ENCODE results near the gene MKKS. TPM values are rescaled to one million over a fixed set of nuclear protein-coding genes. Genes with fewer than 3 reads are reported as not detected.

Gene MKKS
- total and polyA plus RNA-seq, 7 experiments from 2014 or later = 4.5 to 38.6 (median 15.5) TPM

DNA sequence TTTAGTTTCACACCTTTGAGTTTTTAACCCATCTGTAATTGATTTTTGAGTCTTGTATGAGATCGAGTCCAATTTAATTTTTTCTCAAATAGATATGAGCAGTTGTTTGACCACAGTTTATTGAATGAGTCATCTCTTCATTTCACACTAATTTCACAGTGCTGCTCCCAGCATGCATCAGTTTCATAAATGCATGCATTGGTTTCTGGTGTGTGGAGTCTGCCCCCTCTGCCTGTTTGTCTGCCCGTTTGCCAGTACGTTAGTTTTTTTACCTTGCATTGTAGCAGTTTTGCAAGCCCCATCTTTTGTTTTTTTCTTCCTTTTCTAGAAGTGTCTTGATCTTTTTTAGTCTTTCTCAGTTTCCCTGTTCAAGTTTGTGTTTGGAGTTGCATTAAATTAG, 13.0 kb upstream of the MKKS start:
- H3K27ac Mint-ChIP-seq = peak overlapping the region in 7 of 9 donors; percentile 9 to 74 (median 57)
- peaks cover 14 to 34% (median 25%) of the 10 kb centered on the region in 7 donors for H3K4me1 Mint-ChIP-seq
- peak overlapping the region in 9 of 10 donors; percentile 4 to 74 (median 62) for H3K4me3 Mint-ChIP-seq
- Histone ChIP-seq H3K27me3 (ENCODE audit: control insufficient read depth in 2 of 2, insufficient read depth in 2 of 2, low read length in 2 of 2) (no peaks in the 10 kb centered on the region), H3K36me3 (ENCODE audit: control insufficient read depth in 2 of 3, insufficient read depth in 3 of 3, low read length in 3 of 3) (no peaks in the 10 kb centered on the region), H3K9me3 (ENCODE audit: control insufficient read depth in 2 of 3, low read length in 3 of 3) (no peaks in the 10 kb centered on the region), H3K27ac (ENCODE audit: low read depth, low read length) (no peak overlapping the region), H3K4me3 (ENCODE audit: low read length) (no peak overlapping the region), H3K4me1 (ENCODE audit: control insufficient read depth in 2 of 2, insufficient read depth in 2 of 2, low read length in 2 of 2) (no peaks in the 10 kb centered on the region)
- CTCF ChIA-PET = no interaction called here
- peak in 2 of 9 donors; percentile 23 to 30 for DNase-seq
- POLR2A ChIA-PET = no interaction called here
- peaks cover 0 to 13% (median 3%) of the 10 kb centered on the region in 5 donors for H3K36me3 Mint-ChIP-seq
- no peaks in the 10 kb centered on the region for H3K9me3 Mint-ChIP-seq
- intact Hi-C loops (cut with micrococcal nuclease) = loop anchor here (1.0 kb wide), 2 partner anchors 12 to 13 kb away; partner anchors contain the start of genes MKKS (in 1 of the 2) and SLX4IP (in 1 of the 2)
- peak; percentile 92 for ATAC-seq
- no peaks in the 10 kb centered on the region for H3K27me3 Mint-ChIP-seq

DNA sequence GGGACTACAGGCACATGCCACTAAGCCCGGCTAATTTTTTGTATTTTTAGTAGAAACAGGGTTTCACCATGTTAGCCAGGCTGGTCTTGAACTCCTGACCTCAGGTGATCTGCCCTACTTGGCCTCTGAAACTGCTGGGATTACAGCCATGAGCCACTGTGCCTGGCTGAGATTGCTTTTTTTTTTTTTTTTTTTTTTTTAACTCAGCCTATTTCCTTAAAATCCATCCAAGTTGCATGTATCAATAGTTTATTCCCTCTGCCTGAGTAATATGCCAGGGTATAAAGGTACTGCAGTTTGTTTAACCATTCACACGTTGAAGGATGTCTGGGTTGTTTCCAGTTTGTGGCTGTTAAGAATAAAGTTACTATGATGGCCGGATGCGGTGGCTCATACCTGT, 11.7 kb upstream of the MKKS start:
- Mint-ChIP-seq H3K4me1 (peaks cover 14 to 34% (median 24%) of the 10 kb centered on the region in 7 donors), H3K36me3 (peaks cover 0 to 13% (median 3%) of the 10 kb centered on the region in 5 donors), H3K27me3 (no peaks in the 10 kb centered on the region), H3K27ac (no peak overlapping the region), H3K4me3 (no peak overlapping the region), H3K9me3 (no peaks in the 10 kb centered on the region)
- CTCF ChIA-PET = no interaction called here
- DNase-seq (no peak), ATAC-seq (no peak)
- Histone ChIP-seq H3K9me3 (ENCODE audit: control insufficient read depth in 2 of 3, low read length in 3 of 3) (no peaks in the 10 kb centered on the region), H3K27me3 (ENCODE audit: control insufficient read depth in 2 of 2, insufficient read depth in 2 of 2, low read length in 2 of 2) (no peaks in the 10 kb centered on the region), H3K27ac (ENCODE audit: low read depth, low read length) (no peak overlapping the region), H3K4me1 (ENCODE audit: control insufficient read depth in 2 of 2, insufficient read depth in 2 of 2, low read length in 2 of 2) (no peaks in the 10 kb centered on the region), H3K4me3 (ENCODE audit: low read length) (no peak overlapping the region), H3K36me3 (ENCODE audit: control insufficient read depth in 2 of 3, insufficient read depth in 3 of 3, low read length in 3 of 3) (no peaks in the 10 kb centered on the region)
- intact Hi-C loops (cut with micrococcal nuclease) = no loop called here
- POLR2A ChIA-PET = no interaction called here

DNA sequence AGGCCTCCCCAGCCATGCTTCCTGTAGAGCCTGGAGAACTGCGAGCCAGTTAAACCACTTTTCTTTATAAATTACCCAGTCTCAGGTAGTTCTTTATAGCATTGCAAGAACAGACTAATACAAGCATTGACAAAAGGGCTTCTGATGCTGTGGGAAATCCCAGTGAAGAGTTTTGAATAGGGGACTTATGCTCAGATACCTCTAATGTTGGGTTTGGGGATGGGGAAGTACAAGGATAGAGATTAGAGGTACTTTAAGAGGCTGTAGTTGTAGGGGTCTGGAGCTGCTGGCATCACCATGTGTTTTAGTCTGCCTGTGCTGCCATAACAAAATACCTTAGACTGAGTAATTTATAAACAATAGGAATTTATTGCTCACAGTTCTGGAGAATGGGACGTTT, 9.9 kb upstream of the MKKS start:
- no peak for ATAC-seq
- H3K9me3 Mint-ChIP-seq = no peaks in the 10 kb centered on the region

DNA sequence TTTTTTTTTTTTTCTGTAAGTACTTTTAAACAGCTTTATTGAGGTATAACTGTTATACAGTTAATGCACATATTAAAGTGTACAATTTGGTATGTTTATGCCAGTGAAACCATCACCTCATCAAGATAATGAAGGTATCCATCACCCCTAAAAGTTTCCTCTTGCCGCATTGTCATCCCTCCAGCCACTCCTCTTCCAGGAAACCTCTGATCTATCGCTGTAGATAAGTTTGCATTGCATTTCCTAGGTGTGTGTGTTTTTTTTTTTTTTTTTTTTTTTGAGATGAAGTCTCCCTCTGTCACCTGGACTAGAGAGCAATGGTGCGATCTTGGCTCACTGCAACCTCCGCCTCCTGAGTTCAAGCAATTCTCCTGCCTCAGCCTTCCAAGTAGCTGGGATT, 4.2 kb upstream of the MKKS start:
- CTCF ChIA-PET = interaction anchor here (1.1 kb wide), 1 partner anchor 11 kb away, joined by 3 read pairs; no protein-coding TSS in a partner anchor
- POLR2A ChIA-PET = no interaction called here
- Mint-ChIP-seq H3K9me3 (no peaks in the 10 kb centered on the region), H3K4me1 (peaks cover 13 to 37% (median 28%) of the 10 kb centered on the region in 7 donors), H3K4me3 (peak overlapping the region in 1 of 10 donors; percentile 10), H3K27me3 (no peaks in the 10 kb centered on the region), H3K36me3 (peaks cover 0 to 6% (median 0%) of the 10 kb centered on the region in 5 donors), H3K27ac (peak overlapping the region in 1 of 9 donors; percentile 16)
- H3K4me3 ChIP-seq (ENCODE audit: low read length) = no peak overlapping the region
- peaks cover 0 to 4% of the 10 kb centered on the region in 2 donors for H3K4me1 ChIP-seq (ENCODE audit: control insufficient read depth in 2 of 2, insufficient read depth in 2 of 2, low read length in 2 of 2)
- H3K9me3 ChIP-seq (ENCODE audit: control insufficient read depth in 2 of 3, low read length in 3 of 3) = no peaks in the 10 kb centered on the region
- no peaks in the 10 kb centered on the region for H3K27me3 ChIP-seq (ENCODE audit: control insufficient read depth in 2 of 2, insufficient read depth in 2 of 2, low read length in 2 of 2)
- no peak for ATAC-seq
- intact Hi-C loops (cut with micrococcal nuclease) = loop anchor here in 1 of 2 donors (5.0 kb wide), 1 partner anchor 79 kb away; no protein-coding TSS in a partner anchor
- H3K36me3 ChIP-seq (ENCODE audit: control insufficient read depth in 2 of 3, insufficient read depth in 3 of 3, low read length in 3 of 3) = no peaks in the 10 kb centered on the region
- DNase-seq = no peak
- no peak overlapping the region for H3K27ac ChIP-seq (ENCODE audit: low read depth, low read length)

More for the DNA sequence above, 9.9 kb upstream of the MKKS start:
- no peaks in the 10 kb centered on the region for H3K36me3 ChIP-seq (ENCODE audit: control insufficient read depth in 2 of 3, insufficient read depth in 3 of 3, low read length in 3 of 3)
- H3K4me1 ChIP-seq (ENCODE audit: control insufficient read depth in 2 of 2, insufficient read depth in 2 of 2, low read length in 2 of 2) = no peaks in the 10 kb centered on the region
- CTCF ChIA-PET = no interaction called here
- peaks cover 0 to 11% (median 4%) of the 10 kb centered on the region in 5 donors for H3K36me3 Mint-ChIP-seq
- no peak for DNase-seq
- no peaks in the 10 kb centered on the region for H3K27me3 ChIP-seq (ENCODE audit: control insufficient read depth in 2 of 2, insufficient read depth in 2 of 2, low read length in 2 of 2)
- no peak overlapping the region for H3K27ac ChIP-seq (ENCODE audit: low read depth, low read length)
- no peak overlapping the region for H3K4me3 Mint-ChIP-seq
- POLR2A ChIA-PET = interaction anchor here (1.0 kb wide), 1 partner anchor 9 kb away, joined by 3 read pairs; no protein-coding TSS in a partner anchor
- peak overlapping the region in 1 of 9 donors; percentile 67 for H3K27ac Mint-ChIP-seq
- intact Hi-C loops (cut with micrococcal nuclease) = no loop called here
- H3K4me1 Mint-ChIP-seq = peaks cover 14 to 34% (median 24%) of the 10 kb centered on the region in 7 donors
- no peaks in the 10 kb centered on the region for H3K9me3 ChIP-seq (ENCODE audit: control insufficient read depth in 2 of 3, low read length in 3 of 3)
- no peaks in the 10 kb centered on the region for H3K27me3 Mint-ChIP-seq
- no peak overlapping the region for H3K4me3 ChIP-seq (ENCODE audit: low read length)

DNA sequence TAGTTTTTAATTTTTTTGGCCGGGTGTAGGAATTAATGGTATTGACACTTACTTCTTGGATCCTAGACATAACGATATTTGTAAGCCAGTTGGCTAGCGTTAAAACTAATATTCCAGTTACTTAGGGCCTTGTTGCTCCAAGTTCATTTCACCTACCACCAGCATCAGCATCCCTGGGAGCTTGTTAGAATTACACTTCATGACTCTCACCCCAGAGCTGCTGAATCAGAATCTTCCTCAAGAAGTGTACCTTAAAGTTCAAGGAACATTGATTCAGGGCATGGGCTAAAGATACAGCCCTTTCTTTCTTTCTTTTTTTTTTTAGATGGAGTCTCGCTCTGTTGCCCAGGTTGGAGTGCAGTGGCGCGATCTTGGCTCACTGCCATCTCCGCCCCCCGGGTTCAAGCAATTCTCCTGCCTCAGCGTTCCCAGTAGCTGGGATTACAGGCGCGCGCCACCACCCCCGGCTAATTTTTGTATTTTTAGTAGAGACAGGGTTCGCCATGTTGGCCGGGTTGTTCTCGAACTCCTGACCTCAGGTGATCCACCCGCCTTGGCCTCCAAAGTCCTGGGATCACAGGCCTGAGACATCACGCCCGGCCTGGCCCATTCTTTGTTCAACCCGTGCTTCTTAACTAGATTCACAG, 2.2 kb upstream of the MKKS start:
- Histone ChIP-seq H3K36me3 (ENCODE audit: control insufficient read depth in 2 of 3, insufficient read depth in 3 of 3, low read length in 3 of 3) (no peaks in the 10 kb centered on the region), H3K4me3 (ENCODE audit: low read length) (no peak overlapping the region), H3K4me1 (ENCODE audit: control insufficient read depth in 2 of 2, insufficient read depth in 2 of 2, low read length in 2 of 2) (peaks cover 0 to 4% of the 10 kb centered on the region in 2 donors), H3K9me3 (ENCODE audit: control insufficient read depth in 2 of 3, low read length in 3 of 3) (no peaks in the 10 kb centered on the region), H3K27ac (ENCODE audit: low read depth, low read length) (peak overlapping the region; percentile 82), H3K27me3 (ENCODE audit: control insufficient read depth in 2 of 2, insufficient read depth in 2 of 2, low read length in 2 of 2) (no peaks in the 10 kb centered on the region)
- Mint-ChIP-seq H3K36me3 (peaks cover 0 to 4% (median 0%) of the 10 kb centered on the region in 5 donors), H3K9me3 (no peaks in the 10 kb centered on the region), H3K27ac (peak overlapping the region in 5 of 9 donors; percentile 90 to 99 (median 96)), H3K4me1 (peaks cover 24 to 49% (median 41%) of the 10 kb centered on the region in 7 donors), H3K4me3 (peak overlapping the region; percentile 29 to 99 (median 96)), H3K27me3 (no peaks in the 10 kb centered on the region)
- ChIA-PET POLR2A (interaction anchor here (0.8 to 1.6 kb wide), 3 partner anchors 16 to 401 kb away, joined by 3 to 5 read pairs (median 3); no protein-coding TSS in a partner anchor), CTCF (interaction anchor here (0.7 to 2.3 kb wide), 2 partner anchors 9 to 382 kb away, joined by 4 to 7 read pairs; no protein-coding TSS in a partner anchor)
- DNase-seq = no peak
- intact Hi-C loops (cut with micrococcal nuclease) = loop anchor here in 1 of 2 donors (5.0 kb wide), 1 partner anchor 81 kb away; no protein-coding TSS in a partner anchor
- no peak for ATAC-seq

DNA sequence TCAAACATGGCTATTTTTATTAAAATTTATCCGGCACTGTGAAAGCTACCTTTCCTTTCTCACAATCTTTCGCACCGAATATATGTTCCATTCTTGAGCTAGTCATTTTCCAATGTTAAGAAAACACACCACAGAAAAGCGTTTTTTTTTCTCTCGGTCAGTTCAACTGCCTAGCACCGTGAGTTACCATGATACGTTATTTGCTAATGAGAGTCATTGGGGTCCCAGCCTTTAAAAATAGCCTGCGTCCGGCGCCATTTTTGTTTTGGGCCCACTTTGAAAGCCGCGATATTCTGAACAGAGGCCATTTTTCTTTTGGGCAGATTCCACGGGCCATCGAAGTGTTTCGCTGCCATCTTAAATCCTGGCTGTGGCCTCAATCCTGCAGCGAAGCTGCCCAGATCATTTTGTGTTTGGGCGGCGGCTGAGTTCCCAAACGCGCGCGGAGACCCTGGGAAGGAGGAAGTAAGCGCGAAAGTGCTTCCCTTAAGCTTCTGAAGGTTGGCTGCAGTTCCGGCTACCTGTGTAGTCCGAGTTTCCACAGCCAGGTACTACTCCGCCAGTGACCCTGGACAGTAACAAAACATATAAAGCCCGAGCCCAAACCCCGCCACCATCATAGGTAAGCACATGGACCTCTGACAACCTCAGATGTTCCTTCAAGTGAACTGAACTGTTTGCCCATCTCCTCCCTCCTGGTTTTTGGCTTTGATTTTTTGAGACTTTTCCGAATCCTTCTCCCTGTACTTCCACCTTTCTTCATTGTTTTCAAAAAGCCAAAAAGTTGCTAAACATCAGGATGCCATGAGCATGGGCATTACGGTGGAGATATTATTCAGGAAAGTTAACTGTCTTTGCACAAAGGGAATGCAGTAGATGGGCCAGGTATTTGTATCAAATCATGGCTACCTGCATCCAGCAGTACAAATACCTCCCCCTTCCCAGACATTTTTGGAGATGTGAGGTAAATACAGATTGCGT, 1.1 kb upstream of the MKKS start, which contains the start of gene SLX4IP:
Gene SLX4IP (plus strand): TSS at position 474 of the 981 bp plus-strand sequence. CDS start 22,900 bp downstream, outside the sequence.
- CTCF ChIA-PET = interaction anchor here (1.2 to 2.3 kb wide), 2 partner anchors 8 to 10 kb away, joined by 3 to 7 read pairs; no protein-coding TSS in a partner anchor
- peak; percentile 76 for ATAC-seq
- no peaks in the 10 kb centered on the region for H3K36me3 ChIP-seq (ENCODE audit: control insufficient read depth in 2 of 3, insufficient read depth in 3 of 3, low read length in 3 of 3)
- no peaks in the 10 kb centered on the region for H3K9me3 Mint-ChIP-seq
- H3K27ac ChIP-seq (ENCODE audit: low read depth, low read length) = peak within 1 kb of the TSS; percentile 82
- peaks cover 0 to 4% of the 10 kb centered on the region in 2 donors for H3K4me1 ChIP-seq (ENCODE audit: control insufficient read depth in 2 of 2, insufficient read depth in 2 of 2, low read length in 2 of 2)
- H3K4me1 Mint-ChIP-seq = peaks cover 30 to 59% (median 48%) of the 10 kb centered on the region in 7 donors
- peak within 1 kb of the TSS; percentile 89 to 99 (median 96) for H3K4me3 Mint-ChIP-seq
- intact Hi-C loops (cut with micrococcal nuclease) = loop anchor here (1.0 to 5.0 kb wide), 12 partner anchors 12 to 1457 kb away; partner anchors contain the start of gene SNAP25 (in 1 of the 2)
- no peaks in the 10 kb centered on the region for H3K36me3 Mint-ChIP-seq
- peak within 1 kb of the TSS; percentile 90 to 99 (median 97) for H3K27ac Mint-ChIP-seq
- H3K27me3 ChIP-seq (ENCODE audit: control insufficient read depth in 2 of 2, insufficient read depth in 2 of 2, low read length in 2 of 2) = no peaks in the 10 kb centered on the region
- peak; percentile 46 to 85 (median 82) for DNase-seq
- H3K4me3 ChIP-seq (ENCODE audit: low read length) = peak within 1 kb of the TSS; percentile 99
- no peaks in the 10 kb centered on the region for H3K27me3 Mint-ChIP-seq
- no peaks in the 10 kb centered on the region for H3K9me3 ChIP-seq (ENCODE audit: control insufficient read depth in 2 of 3, low read length in 3 of 3)
- POLR2A ChIA-PET = interaction anchor here (0.7 to 1.7 kb wide), 12 partner anchors 9 to 400 kb away, joined by 3 to 9 read pairs (median 4); partner anchors contain the start of gene ANKEF1

Measured in naive thymus-derived CD4-positive, alpha-beta T cell (primary cell).